Colonic mucosa (tissue), 4 donors: ENCODE measurements around the gene TTLL6. TPM values are rescaled to one million over a fixed set of nuclear protein-coding genes. Genes with fewer than 3 reads are reported as not detected.
A peak's percentile ranks its signal among the peaks of the same experiment; 100 is the strongest.
"Not testable (repeated sequence)": the region's sequence is repeated elsewhere in the genome, so short reads cannot be mapped to it uniquely, and the experiment has no call there.

Source experiments
- DNase-seq: peaks from one replicate; pipeline ENCODE4 v3.0.0-alpha.2; 2020
- H3K27ac ChIP-seq: fragments of 200-600 bp; one replicate; pipeline ENCODE4 v1.8.0; 2021
- H3K27me3 ChIP-seq: fragments of 200-600 bp; one replicate; pipeline ENCODE4 v1.8.0; 2021
- H3K36me3 ChIP-seq: fragments of 200-600 bp; one replicate; pipeline ENCODE4 v1.8.0; 2021
- H3K4me1 ChIP-seq: fragments of 200-600 bp; one replicate; pipeline ENCODE4 v1.8.0; 2021; ENCODE audit warnings: mild to moderate bottlenecking
- H3K4me3 ChIP-seq: fragments of 200-600 bp; one replicate; pipeline ENCODE4 v1.8.0; 2021
- H3K9ac ChIP-seq, 2 donors: one replicate each; pipeline ENCODE4 v1.7.0; 2013; ENCODE audit warnings: control low read depth in 2 of 2, low read depth in 2 of 2, low read length in 2 of 2
- H3K9me3 ChIP-seq: fragments of 200-600 bp; one replicate; pipeline ENCODE4 v1.8.0; 2021
- intact Hi-C: fragments of 100-400 bp; cut with DNase I; formaldehyde crosslinking; loops from one replicate; pipeline ENCODE4 v1.14.1; 2022
- total RNA-seq, 2 donors: library from RNA; stranded (reverse); fragmentation: NEBNext Ultra II Directional in 1 of 2; extraction: Animal tissue kit (Norgen Biotek cat#: 25700) in 1 of 2; gene quantifications; one replicate each; pipeline ENCODE4 v1.2.1, GENCODE V29; 2021
- TF ChIP-seq, protein P1 (sequence below): fragments of 200-600 bp; IDR thresholded peaks from one replicate; pipeline ENCODE4 v1.8.0; 2022; ENCODE audit warnings: antibody characterized with exemption, mild to moderate bottlenecking
- donor health status: healthy.
- donor health status: DM: no; HTN: no; CAD: no.
- donor health status: DM: no; HTN: no; CAD: no.

The TTLL6 gene
- total RNA-seq, 2 donors from 2014 or later = 8.2 to 18.7 TPM

DNA sequence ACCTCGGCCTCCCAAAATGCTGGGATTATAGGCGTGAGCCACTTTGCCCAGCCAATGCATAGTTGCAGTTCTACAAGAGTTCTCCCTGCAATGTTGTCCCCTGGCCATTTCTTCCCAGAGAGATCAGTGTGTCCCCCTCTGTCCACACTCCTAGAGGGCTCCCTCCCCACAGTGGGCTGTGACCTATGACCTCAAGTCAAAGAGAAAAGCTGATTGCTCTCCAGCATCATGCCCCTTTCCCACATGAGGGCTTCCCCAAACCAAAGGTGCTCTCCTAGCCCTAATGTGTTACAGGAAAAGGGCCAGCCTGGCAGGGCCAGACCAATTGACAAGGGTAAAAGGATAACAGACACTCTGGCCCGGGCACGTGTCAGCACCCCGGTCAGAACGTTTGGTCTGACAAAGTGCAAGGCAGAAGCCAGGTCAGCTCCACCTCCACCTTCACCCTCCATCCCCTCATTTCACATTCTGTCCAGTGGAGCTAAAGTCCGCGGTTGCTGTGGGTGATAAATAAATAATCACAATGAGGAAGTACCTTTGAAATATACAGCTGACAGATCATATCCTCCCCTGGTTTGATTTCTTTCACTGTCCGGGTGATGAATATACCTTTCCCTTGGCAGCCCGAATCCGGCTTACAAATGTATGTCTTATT, 17.8 kb downstream of the TTLL6 start:
- Histone ChIP-seq H3K27ac (peak overlapping the region; percentile 58), H3K9me3 (no peaks in the 10 kb centered on the region), H3K27me3 (no peaks in the 10 kb centered on the region), H3K4me1 (peaks cover 12% of the 10 kb centered on the region), H3K4me3 (no peak overlapping the region), H3K9ac (peak overlapping the region in 1 of 2 donors; percentile 62), H3K36me3 (no peaks in the 10 kb centered on the region)
- intact Hi-C loops = no loop called here
- peak; percentile 54 for DNase-seq
- TF ChIP-seq, protein P1, sequence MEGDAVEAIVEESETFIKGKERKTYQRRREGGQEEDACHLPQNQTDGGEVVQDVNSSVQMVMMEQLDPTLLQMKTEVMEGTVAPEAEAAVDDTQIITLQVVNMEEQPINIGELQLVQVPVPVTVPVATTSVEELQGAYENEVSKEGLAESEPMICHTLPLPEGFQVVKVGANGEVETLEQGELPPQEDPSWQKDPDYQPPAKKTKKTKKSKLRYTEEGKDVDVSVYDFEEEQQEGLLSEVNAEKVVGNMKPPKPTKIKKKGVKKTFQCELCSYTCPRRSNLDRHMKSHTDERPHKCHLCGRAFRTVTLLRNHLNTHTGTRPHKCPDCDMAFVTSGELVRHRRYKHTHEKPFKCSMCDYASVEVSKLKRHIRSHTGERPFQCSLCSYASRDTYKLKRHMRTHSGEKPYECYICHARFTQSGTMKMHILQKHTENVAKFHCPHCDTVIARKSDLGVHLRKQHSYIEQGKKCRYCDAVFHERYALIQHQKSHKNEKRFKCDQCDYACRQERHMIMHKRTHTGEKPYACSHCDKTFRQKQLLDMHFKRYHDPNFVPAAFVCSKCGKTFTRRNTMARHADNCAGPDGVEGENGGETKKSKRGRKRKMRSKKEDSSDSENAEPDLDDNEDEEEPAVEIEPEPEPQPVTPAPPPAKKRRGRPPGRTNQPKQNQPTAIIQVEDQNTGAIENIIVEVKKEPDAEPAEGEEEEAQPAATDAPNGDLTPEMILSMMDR = no peak

DNA sequence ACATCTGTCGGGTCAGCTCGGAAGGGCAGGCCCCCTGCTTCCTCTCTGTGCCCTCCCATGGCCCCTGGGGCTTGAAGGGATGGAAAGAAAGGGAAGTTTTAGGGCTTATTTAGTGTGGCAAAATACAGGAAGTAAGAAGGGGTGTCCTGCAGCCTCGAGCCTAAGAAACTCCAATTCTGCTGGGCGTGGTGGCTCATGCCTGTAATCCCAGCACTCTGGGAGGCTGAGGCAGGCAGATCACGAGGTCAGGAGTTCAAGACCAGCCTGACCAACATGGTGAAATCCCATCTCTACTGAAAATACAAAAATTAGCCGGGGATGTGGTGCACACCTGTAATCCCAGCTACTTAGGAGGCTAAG, 20.9 kb downstream of the TTLL6 start:
- H3K4me3 ChIP-seq, H3K27me3 ChIP-seq, H3K36me3 ChIP-seq, H3K9me3 ChIP-seq, H3K9ac ChIP-seq, H3K4me1 ChIP-seq, intact Hi-C loops, DNase-seq: not testable (repeated sequence)
- peak overlapping the region; percentile 69 for H3K27ac ChIP-seq

DNA sequence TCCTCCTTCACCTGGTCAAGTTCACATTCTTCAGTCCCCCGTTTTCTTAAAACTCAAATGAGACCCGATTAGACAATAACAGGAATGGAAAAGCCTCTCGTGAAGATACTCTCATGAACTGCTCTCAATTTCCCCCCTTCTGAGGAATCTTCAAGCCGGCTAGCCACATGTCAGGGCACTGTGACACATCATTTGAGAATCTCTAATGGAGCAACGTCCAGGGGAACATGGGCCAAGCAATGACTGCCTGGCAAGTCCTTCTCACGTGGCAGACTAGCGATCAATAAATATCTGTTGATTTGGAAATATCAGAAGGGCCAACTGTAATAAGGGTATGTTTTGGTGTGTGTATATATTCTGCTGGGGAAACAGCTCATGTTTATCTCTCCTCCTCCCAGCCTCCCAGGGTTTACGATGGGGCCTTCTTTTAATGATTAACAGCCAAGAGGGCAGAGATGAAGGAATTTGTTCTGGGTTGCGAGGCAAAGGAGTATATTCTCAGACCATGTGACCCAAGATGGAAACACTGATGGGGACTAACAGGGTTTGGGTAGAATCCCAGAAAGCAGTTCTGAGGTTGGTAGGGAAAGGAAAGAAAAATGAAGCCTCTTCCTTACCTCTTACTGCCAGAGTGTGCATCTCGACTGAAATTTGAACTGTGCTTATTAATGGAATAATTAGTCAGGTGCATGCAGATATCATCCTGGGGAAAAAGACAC, 21.4 kb downstream of the TTLL6 start:
- Histone ChIP-seq H3K4me3 (no peak overlapping the region), H3K27me3 (no peaks in the 10 kb centered on the region), H3K36me3 (no peaks in the 10 kb centered on the region), H3K4me1 (peaks cover 4% of the 10 kb centered on the region), H3K9me3 (no peaks in the 10 kb centered on the region), H3K27ac (peak overlapping the region; percentile 69), H3K9ac (peak overlapping the region in 1 of 2 donors; percentile 30)
- TF ChIP-seq, protein P1 = no peak
- intact Hi-C loops = no loop called here
- DNase-seq = peak; percentile 86

DNA sequence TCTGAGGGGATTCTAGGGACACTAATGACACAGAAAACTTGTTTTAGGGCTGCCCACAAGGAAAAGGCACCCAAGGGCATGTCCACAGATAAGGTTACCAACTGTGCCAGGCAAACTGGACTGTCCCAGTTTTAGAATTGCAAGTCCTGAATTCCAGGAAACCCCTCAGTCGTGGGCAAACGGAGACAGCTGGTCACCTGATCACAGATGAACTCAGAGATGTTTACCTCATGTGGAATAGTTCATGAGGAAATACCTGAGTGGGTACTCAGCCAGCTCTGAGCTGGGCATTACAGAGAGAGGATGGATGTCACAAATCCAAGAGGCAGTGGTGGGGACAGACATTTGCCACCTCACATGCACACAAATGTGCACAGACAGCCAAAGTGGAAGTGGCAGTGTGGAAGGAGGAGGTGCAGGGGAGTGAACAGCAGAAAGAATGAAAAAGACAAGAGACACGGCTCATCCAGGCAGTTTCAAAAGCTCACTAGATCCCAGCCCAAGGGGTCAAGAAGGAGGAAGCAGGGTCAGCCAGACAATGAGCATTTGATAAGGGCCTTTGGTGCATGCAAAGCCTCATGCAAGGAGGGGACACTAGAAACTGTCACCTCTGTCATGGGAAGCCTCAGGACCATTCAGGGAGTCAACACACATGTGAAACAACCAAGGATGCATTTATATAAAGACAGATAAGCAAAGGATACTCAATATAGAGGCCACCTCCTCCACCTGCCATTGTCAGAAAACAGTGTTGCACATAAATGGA, 24.8 kb downstream of the TTLL6 start:
- no peaks in the 10 kb centered on the region for H3K4me1 ChIP-seq
- TF ChIP-seq, protein P1 = no peak
- no peaks in the 10 kb centered on the region for H3K9me3 ChIP-seq
- DNase-seq = no peak
- intact Hi-C loops = no loop called here
- no peak overlapping the region for H3K4me3 ChIP-seq
- H3K27ac ChIP-seq = peak overlapping the region; percentile 71
- no peaks in the 10 kb centered on the region for H3K36me3 ChIP-seq
- H3K27me3 ChIP-seq = no peaks in the 10 kb centered on the region
- H3K9ac ChIP-seq = no peak overlapping the region

DNA sequence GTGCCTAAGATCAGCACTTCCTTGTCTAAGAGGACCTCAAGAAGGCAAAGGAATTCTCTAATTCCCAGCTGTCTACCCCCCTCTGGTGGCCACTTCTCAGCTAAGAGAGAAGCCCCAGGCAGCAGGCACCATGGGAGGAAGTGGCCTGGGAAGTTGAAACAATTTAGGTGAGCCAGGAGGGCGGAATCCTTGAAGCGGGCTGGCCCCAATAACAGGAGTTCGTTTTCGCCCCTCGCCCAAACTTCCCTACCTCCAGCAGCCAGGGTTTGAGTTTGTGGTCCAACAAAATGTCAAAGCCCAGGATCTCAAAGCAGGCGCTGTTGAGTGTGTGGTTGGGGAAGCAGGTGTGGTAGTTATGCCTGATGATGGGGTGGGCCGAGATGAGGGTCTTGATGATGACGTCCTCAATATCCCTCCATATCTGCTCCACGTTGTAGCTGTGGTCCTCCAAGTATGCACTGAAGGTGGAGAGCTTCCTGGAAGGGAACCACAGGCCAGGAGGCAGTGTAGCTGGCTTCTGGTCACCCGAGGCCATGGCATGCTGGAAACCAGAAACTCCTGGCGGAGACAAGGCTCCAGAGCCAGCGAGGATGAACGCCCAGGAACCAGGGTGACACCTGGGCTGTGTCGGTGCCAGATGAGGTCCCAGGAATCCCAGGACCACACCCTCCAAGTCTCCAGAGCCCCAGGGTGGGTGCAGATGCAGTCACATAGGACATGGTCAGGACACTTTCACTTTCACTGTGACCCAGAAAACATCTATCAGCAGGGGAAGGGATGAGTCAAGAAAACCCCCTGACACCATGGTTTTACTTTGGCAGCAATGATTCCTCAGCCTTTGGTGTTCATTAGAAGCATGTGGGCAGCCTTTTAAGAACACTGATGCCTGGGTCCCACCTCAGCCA, 25.6 kb downstream of the TTLL6 start:
- H3K9ac ChIP-seq = peak overlapping the region in 1 of 2 donors; percentile 65
- H3K4me3 ChIP-seq = no peak overlapping the region
- TF ChIP-seq, protein P1 = peak; percentile 65
- H3K27ac ChIP-seq = peak overlapping the region; percentile 71
- intact Hi-C loops = loop anchor here (2.0 kb wide), 1 partner anchor 67 kb away; no protein-coding TSS in a partner anchor
- no peaks in the 10 kb centered on the region for H3K4me1 ChIP-seq
- DNase-seq = peak; percentile 95
- H3K27me3 ChIP-seq = no peaks in the 10 kb centered on the region
- H3K36me3 ChIP-seq = no peaks in the 10 kb centered on the region
- H3K9me3 ChIP-seq = no peaks in the 10 kb centered on the region
